Measurements from ENCODE around the gene ZNF580.

Gene ZNF580

DNA sequence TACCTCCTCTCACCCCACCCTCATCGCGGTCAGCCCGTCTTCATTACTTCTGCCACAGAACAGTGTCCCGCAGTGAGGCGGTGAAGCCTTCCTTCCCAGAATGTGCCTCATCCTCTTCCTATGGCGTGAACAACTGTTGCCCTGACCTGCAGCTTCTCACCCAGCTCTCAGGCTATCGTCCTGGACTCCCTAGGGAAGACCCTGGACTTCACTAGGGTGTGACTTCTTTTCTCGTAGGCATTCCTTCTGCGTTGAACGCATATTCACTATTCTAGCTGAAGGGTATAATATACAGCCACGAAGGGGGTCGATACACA is 34.4 kb upstream of the ZNF580 start:
- no peak for DNase-seq

DNA sequence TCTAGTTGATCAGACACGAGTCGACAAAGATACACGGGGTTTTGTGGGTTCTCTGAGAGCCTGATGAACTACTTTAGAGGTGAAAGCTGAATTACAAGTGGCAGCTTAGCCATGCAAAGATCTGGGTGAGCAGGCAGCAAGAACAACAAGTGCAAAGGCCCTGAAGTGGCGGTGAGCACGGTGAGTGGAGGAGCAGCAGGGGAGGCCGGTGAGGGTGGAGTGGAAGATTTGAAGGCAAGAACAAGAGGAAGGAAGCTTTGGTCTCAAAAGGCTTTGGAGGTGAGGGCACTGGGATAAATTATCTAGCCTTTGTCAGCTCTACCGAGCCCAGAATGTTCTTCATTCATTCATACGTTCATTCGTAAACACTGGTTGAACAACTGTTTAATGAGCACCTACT is 34.0 kb upstream of the ZNF580 start:
- no peak for DNase-seq

DNA sequence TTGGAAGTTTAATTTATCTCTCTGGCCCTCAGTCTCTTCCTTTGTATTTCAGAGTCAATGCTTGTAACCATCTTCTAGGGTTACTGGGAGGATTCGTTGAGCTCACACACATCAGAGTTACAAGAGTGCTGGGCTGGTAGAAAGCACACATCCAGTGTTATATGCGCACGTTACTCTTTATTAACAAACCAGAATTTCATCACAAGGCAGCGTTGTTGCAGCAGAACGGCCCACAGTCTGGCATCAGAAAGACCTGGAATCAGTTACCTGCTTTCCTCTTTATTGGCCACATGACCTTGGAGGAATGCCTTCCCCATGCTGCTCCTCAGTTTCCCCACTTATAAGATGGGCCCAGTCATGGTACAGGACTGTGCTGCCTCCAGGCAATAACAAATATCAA is 31.5 kb upstream of the ZNF580 start:
- no peak for DNase-seq

DNA sequence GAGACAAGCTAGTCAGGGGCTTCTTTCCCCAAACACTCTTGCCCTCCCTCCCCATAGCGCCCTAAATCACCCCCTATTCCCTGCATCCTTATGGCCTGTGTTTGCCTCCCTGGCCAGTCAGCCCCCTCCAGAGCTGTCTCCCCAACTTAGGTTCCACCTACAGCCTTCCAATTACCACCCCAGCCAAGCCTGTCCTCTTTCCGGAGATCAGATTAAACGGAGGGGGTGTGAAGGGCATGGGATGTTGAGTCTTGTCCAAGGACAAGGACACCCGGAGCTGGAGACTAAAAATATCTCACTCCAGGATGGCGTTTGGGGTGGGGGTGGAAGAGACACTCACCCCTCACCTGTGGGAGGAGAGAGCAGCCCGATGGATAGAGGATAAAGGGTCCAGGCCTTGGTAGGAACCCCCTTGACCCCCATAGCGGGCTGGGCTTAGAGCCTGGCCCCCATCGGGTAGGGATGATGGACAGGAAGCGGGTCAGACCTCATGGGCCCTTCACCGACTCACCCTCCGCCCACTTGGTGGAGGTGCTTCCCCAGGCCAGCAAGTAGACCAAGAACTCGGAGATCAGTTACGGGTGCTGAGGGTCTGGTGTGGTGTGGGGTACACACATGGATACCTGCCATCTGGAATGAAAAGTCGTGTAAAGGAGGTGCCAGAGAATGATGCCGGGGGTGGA is 29.4 kb upstream of the ZNF580 start:
- no peak for DNase-seq

DNA sequence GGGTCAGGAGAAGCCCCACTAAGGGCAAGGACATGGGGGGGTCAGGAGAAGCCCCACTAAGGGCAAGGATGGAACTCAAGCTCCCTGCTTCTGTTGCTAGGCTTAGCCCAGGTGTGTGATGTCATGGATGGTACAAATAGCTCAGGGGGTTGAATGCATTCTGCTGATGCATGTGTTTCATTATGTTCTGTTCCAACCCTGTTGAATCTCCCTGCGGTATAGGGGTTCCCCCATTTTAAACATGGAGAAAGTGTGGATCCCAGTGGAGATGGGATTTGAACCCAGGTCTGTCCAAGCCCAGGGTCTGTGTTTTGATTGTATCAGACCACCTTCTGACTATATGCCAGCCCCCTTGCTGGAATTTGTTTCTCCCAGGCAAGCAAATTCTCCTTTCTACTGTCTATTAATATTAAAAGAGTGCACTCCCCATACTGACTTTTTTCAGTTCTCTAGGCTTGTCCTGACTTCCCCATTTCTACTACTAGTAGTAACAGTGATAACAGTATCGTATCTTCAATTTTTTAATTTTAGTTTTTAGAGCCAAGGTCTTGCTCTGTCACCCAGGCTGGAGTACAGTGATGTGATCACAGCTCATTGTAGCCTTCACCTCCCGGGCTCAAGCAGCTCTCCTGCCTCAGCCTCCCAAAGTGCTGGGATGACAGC is 28.7 kb upstream of the ZNF580 start:
- no peak for DNase-seq

DNA sequence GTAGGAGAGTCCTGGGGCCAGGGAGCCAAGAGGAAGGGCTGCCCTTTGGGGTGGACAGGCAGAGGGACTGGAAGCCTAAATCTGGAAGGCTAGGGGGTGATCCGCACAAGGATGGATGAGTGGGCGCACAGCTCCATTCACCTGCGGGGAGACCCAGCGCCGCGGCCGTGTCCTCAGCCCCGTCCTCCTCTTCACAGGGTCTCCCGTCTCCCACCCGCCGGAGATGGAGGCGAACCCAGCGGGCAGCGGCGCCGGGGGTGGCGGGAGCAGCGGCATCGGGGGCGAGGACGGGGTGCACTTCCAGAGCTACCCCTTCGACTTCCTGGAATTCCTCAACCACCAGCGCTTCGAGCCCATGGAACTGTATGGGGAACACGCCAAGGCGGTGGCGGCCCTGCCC is 27.4 kb upstream of the ZNF580 start:
- no peak for DNase-seq

DNA sequence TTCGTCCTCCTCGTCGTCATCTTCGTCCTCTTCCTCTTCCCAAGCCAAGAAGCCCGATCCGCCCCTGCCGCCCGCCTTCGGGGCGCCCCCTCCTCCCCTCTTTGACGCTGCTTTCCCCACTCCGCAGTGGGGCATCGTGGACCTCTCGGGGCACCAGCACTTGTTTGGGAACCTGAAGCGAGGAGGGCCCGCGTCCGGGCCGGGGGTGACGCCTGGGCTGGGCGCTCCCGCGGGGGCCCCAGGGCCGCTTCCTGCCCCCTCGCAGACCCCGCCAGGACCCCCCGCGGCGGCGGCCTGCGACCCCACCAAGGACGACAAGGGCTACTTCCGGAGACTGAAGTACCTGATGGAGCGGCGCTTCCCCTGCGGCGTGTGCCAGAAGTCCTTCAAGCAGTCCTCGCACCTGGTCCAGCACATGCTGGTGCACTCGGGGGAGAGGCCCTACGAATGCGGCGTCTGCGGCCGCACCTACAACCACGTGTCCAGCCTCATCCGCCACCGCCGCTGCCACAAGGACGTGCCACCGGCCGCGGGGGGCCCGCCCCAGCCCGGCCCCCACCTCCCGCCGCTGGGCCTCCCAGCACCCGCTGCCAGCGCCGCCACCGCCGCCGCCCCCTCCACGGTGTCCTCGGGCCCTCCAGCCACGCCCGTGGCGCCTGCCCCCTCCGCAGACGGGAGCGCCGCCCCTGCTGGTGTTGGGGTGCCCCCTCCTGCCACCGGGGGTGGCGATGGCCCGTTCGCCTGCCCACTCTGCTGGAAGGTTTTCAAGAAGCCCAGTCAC is 26.7 kb upstream of the ZNF580 start:
- DNase-seq: no peak

DNA sequence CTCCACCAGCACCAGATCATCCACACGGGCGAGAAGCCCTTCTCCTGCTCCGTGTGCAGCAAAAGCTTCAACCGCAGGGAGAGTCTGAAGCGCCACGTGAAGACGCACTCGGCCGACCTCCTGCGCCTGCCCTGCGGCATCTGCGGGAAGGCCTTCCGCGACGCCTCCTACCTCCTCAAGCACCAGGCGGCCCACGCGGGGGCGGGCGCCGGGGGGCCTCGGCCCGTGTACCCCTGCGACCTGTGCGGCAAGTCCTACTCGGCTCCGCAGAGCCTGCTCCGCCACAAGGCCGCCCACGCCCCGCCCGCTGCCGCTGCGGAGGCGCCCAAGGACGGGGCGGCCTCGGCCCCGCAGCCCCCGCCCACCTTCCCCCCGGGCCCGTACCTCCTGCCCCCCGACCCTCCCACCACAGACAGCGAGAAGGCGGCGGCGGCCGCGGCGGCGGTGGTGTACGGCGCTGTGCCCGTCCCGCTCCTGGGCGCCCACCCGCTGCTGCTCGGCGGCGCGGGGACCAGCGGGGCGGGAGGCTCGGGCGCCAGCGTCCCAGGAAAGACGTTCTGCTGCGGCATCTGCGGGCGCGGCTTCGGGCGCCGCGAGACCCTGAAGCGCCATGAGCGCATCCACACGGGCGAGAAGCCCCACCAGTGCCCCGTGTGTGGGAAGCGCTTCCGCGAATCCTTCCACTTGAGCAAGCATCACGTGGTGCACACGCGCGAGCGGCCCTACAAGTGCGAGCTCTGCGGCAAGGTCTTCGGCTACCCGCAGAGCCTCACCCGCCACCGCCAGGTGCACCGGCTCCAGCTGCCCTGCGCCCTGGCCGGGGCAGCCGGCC is 25.9 kb upstream of the ZNF580 start:
- DNase-seq: no peak

DNA sequence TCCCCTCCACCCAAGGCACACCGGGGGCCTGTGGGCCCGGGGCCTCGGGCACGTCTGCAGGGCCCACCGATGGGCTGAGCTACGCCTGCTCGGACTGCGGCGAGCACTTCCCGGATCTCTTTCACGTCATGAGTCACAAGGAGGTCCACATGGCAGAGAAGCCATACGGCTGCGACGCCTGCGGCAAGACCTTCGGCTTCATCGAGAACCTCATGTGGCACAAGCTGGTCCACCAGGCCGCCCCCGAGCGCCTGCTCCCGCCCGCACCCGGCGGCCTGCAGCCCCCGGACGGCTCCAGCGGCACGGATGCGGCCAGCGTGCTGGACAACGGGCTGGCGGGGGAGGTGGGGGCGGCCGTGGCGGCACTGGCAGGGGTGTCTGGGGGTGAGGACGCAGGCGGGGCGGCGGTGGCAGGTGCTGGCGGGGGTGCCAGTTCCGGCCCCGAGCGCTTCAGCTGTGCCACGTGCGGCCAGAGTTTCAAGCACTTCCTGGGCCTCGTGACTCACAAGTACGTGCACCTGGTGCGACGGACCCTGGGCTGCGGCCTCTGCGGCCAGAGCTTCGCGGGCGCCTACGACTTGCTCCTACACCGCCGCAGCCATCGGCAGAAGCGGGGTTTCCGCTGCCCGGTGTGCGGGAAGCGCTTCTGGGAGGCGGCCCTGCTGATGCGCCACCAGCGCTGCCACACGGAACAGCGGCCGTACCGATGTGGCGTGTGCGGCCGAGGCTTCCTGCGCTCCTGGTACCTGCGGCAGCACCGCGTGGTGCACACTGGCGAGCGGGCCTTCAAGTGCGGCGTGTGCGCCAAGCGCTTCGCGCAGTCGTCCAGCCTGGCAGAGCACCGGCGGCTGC is 25.0 kb upstream of the ZNF580 start:
- DNase-seq: no peak

DNA sequence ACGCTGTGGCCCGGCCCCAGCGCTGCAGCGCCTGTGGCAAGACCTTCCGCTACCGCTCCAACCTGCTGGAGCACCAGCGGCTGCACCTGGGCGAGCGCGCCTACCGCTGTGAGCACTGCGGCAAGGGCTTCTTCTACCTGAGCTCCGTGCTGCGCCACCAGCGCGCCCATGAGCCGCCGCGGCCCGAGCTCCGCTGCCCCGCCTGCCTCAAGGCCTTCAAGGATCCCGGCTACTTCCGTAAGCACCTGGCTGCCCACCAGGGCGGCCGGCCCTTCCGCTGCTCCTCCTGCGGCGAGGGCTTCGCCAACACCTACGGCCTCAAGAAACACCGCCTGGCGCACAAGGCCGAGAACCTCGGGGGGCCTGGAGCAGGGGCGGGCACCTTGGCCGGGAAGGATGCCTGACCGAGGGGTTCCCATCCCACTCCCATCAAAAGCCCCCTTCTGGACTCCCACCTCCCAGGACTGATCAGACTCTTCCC is 24.4 kb upstream of the ZNF580 start:
- DNase-seq: no peak

DNA sequence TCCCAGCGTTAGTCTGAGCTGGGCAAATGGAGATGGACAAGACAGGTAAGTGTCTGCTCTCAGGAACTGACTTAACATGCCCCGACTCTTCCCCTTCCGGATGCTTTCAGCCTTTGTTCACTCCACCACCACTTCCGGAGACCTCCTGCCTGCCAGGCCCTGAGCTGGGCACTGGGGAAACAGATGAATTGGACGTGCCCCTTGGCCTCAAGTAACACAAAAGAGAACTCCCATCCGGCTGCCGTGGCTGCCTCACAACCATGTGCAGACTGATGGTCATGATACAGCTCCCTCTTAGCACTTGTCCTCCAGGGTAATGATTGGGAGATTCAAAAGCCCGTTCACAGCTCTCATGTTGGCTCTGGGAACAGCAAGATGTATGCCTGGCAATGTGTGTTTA is 23.4 kb upstream of the ZNF580 start:
- DNase-seq: no peak

DNA sequence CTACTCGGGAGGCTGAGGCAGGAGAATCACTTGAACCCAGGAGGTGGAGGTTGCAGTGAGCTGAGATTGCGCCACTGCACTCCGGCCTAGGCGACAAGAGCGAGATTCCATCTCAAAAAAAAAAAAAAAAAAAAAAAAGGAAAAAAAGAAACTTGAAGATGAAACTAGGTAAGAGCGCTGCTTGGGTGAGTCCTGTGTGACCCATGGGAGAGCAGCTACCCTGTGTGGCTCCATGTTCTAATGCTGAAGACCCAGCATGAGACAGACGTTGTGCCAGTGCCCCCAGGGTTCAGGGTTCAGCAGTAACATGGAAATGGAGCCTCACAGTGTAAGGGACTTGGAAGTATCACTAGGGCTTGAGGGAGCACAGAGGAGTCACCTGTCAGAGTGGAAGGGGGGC is 22.4 kb upstream of the ZNF580 start:
- no peak for DNase-seq

DNA sequence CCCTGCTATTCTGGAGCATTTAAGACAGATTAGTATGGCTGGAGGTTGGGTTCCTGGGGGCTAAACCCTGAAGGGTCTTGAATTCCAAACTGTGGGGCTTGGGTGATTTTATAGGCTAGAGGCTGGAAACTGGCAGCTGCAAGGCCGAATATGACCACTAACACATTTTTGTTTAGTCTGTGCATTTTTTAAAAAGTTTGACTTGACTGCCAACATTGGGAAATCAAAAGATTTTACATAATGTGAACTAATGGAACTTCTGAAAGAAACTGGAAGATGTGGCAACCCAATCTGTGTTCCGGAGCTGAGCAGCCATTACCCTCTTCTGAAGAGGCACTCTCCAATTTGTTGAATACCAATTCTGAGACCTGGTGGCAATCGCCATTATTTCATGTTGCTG is 21.5 kb upstream of the ZNF580 start:
- no peak for DNase-seq

DNA sequence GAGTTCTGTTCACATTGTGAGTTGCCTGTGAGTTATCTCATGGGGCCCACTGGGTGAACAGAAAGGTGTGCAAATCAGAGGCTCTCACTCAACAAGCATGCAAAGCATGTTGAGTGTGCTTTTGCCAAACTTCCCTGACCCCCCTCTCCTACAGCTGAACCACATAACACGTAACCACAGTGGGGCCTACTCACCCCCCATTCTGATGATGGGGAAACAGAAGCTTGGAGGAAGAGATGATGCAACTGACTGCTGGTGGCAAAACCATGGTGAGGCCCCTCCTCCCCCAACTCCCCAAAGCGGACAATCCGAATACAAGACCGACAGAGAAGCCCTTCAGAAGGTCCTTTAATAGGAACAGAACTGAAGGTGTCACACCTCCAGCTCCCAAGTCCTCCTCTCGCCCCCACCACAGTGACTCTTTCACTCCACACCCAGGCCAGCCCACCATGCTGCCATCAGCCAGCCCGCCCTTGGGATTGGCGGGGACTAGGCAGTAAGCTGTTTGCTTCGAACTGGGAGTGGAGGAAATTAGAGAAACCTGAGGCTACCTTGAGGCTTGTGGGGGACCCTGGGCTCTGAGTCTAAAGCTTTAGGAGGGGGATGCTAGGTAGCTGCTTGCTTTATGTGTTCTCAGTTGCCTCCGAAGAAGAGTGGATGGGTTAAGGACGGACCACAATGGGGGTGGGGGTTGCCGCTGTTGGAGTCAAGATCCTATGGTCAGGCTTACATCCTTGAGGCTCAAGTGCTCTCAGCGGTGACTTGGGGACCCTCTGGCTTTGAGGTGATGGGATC is 20.2 kb upstream of the ZNF580 start:
- DNase-seq: peak; percentile 59

DNA sequence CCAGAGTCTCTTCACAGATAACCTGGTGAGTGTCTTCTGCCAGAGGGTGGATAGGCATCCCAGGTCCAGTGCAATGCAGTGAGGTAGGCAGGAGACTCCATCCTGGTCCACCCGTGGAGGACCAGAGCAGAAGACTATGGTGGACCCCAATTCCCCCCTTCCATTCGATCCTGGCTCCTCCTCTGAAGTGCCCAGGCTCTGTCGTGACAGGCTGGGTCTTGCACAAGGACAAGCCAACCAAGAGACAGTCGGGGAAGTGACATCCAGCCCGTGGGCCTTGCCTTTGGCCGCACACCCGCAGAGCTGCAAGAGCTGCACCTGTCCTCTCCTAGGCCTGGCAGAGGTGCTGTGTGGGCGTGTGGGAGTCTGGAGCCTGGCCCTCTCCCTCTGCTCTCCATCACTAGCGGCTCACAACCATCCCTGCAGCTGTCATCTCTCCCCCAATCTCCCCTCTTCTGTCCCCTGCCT is 19.6 kb upstream of the ZNF580 start:
- DNase-seq: no peak

DNA sequence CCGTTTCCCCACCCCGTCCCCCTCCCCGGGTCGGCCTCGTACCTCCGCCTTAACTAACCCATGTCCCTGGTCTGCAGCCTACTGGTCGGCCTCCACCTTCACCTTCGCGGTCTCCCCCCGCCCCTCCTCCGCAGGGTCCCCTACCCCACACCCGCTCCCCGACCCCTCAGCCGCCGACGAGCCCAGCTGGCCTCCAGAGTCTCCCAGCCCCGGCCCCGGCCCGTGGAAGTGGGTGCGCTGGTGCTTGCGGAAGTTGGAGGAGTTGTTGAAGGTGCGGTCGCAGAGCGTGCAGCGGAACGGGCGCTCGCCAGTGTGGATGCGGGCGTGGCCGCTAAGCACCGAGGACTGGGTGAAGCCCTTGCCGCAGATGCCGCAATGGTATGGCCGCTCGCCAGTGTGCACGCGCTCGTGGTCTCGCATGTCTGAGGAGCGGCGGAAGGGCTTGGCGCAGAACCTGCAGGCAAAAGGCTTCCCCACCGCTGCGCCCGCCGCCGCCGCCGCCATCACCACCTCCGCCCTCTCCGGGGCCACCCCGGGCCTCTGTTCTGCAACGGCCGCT is 19.1 kb upstream of the ZNF580 start:
- DNase-seq: no peak

DNA sequence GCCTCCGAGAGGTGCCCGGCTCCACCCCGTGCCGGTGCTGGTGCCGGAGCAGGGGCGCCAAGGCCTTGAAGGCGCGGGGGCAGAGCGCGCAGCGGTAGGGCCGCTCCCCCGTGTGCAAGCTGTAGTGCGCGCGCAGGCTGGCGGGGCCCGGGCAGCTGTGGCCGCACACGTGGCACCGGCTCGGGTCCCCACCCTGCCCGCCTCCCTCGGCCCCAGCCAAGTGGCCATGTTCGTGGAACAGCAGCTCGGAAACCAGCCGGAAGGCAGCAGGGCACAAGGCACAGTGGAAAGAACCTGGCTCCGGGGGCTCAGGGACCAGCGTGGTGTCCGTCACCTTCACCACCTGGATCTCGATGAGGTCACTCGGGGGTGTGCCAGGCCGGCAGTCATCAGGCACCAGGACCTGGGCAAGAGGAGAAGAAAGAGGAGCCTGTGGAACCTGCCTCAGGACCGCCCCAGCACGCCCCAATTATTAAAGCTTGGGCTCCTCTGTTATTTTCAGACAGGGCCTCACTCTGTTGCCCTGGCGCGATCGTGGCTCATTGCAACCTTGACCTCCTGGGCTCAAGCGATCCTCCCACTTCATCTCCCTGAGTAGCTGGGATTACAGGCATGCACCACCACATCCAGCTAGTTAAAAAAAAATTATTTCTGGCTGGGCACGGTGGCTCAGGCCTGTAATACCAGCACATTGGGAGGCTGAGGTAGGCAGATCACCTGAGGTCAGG is 18.4 kb upstream of the ZNF580 start:
- DNase-seq: no peak

DNA sequence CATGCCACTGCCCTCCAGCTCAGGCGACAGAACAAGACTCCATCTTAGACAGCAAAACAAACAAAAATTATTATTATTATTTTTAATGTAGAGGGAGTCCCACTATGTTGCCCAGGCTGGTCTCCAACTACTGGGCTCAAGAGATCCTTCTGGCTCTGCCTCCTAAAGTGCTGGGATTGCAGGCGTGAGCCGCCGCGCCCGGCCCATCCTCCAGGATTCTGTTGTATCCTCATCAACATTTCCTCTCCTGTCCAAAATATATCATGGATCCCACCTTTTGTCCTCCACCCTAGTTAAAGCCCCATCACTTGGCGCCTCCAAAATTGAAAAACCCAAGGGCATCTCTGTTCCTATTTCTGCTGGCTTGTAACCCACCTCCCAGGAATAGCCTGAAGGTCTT is 17.7 kb upstream of the ZNF580 start:
- no peak for DNase-seq

DNA sequence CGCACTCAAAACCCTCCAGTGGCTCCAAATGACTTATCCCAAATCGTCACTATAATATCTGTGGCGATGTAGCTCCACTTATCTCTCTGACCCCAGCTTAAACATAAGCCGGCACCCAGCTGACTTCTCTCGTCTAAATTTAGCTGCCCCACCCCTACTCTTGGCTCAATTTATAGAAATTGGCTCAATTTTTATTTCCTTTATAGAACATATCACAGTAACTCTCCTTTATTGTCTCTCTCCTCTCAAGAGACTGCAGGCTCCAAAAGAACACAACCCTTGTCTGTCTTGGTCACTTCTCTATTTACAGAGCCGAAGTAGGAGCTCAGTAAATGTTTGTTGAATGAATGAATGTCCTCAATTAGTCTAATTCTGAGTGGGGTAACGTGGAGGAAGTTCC is 17.2 kb upstream of the ZNF580 start:
- no peak for DNase-seq

All from fibroblast of skin of scalp (primary cell).